ENCODE results near the gene STK10.
"Not testable (repeated sequence)": the region's sequence is repeated elsewhere in the genome, so short reads cannot be mapped to it uniquely, and the experiment has no call there.

The STK10 gene

GRCh38 chr5:172164769-172165212 is 23.2 kb downstream of the STK10 start:
- no peak for DNase-seq

DNA sequence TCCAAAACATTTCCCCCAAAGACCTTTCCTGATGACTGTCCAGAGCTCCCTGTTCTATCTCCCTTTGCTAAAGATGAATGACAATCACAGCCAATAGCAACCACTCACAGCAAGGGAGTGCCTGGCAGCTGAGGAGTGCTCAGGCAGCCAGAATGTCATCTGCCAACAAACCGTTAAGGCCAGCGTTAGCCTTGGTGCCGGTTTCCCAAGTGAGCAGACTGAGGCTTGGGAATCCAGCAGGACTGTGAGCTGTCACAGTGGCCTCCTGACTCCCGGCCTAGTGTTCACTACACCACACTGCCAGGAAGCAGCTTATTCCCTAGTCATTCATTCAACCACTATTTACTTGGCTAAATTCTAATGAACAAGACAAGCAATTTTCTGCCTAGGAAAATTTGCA is 24.7 kb downstream of the STK10 start:
- DNase-seq: no peak

- DNase-seq: no peak
Measured at GRCh38 chr5:172162987-172163343, 25.1 kb downstream of the STK10 start.

- DNase-seq: no peak
Measured at GRCh38 chr5:172162323-172162986, 25.6 kb downstream of the STK10 start.

GRCh38 chr5:172160506-172160905 is 27.5 kb downstream of the STK10 start:
- no peak for DNase-seq

DNA sequence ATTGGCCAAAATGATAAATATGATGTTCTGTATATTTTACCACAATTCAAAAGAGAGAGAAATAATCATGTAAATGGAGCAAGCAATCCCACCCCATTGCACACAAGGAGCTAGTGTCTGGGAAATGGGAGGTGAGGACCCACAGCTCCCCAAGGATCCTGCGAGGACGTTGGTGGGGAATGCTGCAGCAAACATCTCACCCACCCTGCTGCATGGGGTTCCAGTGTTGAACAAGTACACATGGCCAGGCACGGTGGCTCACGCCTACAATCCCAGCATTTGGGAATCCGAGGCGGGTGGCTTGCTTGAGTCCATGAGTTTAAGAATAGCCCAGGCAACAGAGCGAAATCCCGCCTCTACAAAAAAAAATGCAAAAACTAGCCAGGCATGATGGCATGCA is 29.0 kb downstream of the STK10 start:
- no peak for DNase-seq

- DNase-seq: no peak
Measured at GRCh38 chr5:172156541-172156994, 31.5 kb downstream of the STK10 start.

DNA sequence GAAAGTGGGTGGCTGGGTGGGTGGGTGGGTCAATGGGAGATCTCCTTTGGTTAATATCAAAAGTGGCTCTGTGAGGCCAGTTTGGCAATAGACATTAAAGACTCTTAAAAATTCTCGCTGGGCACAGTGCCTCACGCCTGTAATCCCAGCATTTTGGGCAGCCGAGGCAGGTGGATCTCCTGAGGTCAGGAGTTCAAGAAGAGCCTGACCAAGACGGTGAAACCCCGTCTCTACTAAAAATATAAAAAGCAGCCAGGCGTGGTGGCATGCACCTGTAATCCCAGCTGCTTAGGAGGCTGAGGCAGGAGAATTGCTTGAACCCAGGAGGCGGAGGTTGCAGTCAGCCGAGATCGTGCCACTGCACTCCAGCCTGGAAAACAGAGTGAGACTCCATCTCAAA is 32.9 kb downstream of the STK10 start:
- DNase-seq: not testable (repeated sequence)

DNA sequence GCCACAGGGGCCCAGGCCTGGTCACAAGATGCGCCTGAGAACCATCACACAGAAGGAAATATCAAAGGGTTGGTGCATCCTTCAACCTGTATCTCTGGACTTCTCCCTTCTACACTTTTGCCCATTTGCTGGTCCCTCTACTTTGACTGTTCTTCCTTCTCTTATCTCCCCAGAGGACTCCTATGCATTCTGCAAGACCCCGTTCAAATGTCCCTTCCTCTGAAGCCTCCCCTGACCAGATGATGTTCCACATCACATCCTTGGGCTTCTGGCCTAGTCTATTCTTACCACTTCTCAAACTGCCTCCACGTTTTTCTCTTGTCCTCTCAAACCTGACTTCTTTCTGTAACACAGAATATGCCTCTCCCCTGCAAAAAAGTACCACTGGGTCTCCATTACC is 34.3 kb downstream of the STK10 start:
- no peak for DNase-seq

DNA sequence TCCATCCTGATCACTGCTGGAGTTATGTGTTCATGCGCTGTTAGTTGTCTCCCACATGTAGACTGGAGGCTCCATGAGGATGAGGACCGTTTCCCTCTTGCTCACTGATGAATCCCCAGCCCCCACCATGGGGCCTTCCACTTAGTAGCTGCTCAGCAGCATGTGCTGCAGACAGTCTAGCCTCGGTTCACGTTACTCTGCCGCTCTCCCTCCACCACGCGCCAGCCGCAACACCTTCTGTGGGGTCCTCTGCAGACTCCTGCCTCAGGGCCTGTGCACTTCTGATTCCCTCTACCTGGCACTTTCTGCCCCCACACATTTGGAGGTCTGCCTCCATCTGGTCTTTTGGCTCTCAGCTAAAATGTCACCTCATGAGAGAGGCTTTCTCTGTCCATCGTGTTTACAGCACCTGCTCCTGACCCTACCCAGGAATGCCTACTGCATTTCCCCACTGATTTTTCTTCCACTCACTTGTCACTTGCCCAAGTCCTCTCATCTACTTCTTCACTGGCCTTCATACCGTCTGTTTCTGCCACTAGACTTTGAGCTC is 36.3 kb downstream of the STK10 start:
- DNase-seq: no peak

- no peak for DNase-seq
Measured at GRCh38 chr5:172150514-172151425, 37.3 kb downstream of the STK10 start.

DNA sequence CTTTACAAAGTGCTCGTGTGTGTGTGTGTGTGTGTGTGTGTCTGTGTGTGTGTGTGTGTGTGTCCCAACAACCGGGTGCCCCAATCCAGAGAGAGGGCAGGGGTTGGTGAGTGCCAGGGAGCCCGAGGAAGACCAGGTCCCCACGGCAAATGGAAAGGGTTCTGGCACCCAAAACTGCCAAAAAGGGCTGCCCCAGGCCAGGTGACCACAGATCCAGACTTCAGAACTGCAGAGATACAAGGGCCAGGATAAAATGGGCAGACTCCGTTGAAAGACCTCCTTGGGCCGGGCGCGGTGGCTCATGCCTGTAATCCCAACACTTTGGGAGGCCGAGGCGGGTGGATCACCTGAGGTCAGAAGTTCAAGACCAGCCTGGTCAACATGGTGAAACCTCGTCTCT is 38.5 kb downstream of the STK10 start:
- DNase-seq: not testable (repeated sequence)

DNA sequence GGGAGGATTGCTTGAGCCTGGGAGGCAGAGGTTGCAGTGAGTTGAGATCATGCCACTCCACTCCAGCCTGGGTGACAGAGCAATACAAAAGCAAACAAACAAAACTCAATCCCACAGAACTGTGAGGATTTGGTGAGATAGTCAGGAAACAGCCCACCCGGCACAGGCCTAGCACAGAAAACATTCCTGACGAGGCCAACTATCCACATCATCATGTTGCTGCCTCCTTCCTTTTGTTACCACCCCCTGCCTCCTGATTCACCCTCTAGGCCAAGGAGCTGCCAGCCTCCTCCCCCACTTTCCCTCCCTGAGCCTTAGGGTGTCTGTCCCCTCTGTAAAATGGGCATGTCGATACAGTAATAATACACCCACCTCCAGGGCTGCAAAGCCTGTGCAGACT is 39.0 kb downstream of the STK10 start:
- no peak for DNase-seq

- no peak for DNase-seq
Measured at GRCh38 chr5:172148381-172148780, 39.6 kb downstream of the STK10 start.

DNA sequence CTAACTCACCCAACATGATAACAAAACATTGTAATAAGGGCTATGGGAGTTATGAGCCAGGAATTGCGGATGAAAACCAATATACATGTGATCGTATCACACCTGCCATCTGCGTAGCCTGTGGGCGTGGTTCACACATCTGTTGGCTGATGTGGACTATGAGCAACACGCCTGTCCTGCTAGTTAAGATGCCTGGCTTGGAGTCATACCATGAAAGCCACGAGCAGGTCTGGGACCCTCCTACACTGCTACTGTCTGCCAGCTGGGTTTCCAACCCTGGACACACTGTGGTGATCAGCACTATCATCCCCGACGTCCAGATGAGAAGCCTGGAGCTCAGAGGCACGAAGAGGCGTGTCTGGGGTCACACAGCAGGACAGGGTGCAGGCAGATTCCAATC is 40.2 kb downstream of the STK10 start:
- no peak for DNase-seq

- no peak for DNase-seq
Measured at GRCh38 chr5:172146748-172147092, 41.3 kb downstream of the STK10 start.

DNA sequence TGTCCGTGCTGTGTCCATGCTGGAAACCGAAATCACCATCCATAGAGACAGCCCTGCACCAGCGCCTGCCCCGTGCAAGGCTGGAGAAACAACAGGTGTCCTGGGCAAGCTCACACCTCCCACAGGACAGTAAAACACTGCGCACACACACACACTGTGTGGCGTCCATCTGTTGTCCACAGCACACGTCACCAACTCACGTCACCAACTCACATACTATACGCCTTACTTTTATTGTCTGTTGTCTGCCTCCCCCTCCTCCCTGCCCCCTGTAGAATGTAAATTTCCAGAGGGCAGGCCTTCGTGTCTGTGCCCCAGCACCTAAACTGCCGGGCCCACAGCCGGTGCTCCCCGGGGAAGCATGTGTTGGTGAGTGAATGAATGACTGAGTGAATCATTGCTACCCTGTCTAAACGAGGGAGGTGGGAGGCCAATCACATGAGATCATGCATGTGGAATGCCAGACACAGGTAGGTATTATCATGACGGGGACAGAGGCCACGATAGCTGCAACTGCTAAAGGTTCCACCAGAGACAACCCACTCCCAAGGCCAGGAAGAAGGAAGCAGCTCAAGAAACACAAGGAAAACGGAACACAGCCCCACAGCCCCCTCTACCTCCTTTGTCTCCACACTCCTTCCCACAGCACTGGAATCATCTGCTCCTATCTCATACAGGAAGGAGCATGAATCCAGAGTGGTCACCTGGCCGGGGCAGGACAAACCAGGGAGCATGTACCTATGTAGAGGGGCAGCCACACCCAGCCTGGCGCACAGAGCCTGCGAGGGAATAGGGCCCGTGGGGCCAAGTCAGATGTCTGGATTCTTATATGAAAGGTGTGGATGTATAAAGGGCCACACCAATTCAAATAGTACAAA is 41.9 kb downstream of the STK10 start:
- no peak for DNase-seq

GRCh38 chr5:172144931-172145869 is 42.8 kb downstream of the STK10 start:
- no peak for DNase-seq

GRCh38 chr5:172144291-172144815 is 43.7 kb downstream of the STK10 start:
- DNase-seq: no peak

- DNase-seq: no peak
Measured at GRCh38 chr5:172143875-172144274, 44.1 kb downstream of the STK10 start.

GRCh38 chr5:172142709-172143215 is 45.3 kb downstream of the STK10 start:
- DNase-seq: no peak

Data from 8988T (cell line).